HG03432 (cell line): ENCODE results near the gene KCTD15.

ENCODE experiments used
- ATAC-seq: cut with Tn5 transposase; IDR thresholded peaks from one replicate; pipeline ENCODE4 v1.9.1; 2021; ENCODE audit warnings: mild to moderate bottlenecking, moderate library complexity; ENCODE audit not compliant: unreplicated experiment

KCTD15 gene, protein sequence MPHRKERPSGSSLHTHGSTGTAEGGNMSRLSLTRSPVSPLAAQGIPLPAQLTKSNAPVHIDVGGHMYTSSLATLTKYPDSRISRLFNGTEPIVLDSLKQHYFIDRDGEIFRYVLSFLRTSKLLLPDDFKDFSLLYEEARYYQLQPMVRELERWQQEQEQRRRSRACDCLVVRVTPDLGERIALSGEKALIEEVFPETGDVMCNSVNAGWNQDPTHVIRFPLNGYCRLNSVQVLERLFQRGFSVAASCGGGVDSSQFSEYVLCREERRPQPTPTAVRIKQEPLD

DNA sequence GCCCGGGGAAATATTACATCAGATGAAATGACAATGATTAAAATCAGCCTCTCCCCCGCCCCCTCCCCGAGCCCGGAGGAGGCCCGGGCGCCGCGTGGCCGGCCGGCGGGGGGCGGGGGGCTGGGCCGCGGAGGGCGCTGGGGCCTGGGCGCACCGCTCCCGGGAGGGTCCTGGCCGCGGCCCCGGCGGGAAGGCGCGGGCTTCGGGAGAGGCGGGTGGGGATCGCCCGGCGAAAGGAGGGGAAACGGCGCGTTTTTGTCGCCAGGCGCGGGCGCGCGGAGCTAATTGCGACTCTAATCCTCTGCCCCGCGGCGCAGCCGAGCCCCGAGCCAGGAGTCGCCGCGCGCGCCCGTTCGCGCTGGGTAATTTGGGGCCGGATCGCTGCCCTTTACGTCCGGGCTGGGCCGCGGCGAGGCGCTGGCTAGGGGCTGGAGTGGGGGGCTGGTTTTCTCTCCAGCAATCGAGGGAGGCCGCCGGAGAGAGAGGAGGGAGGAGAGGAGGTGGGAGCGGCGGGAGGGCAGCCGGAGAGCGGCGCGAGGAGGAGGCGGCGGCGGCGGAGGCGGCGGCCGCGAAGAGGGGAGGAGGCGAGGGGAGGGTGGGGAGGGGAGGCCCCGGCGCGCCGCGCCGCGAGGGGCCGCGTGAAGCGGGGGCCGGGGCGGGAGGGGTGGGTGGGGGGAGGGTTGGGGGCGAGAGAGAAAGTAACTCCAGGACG lies at the start of gene KCTD15:
KCTD15 (plus strand) TSS at position 707 of the 712 bp plus-strand sequence. CDS start 3,585 bp downstream, outside the sequence.
- ATAC-seq = no peak

DNA sequence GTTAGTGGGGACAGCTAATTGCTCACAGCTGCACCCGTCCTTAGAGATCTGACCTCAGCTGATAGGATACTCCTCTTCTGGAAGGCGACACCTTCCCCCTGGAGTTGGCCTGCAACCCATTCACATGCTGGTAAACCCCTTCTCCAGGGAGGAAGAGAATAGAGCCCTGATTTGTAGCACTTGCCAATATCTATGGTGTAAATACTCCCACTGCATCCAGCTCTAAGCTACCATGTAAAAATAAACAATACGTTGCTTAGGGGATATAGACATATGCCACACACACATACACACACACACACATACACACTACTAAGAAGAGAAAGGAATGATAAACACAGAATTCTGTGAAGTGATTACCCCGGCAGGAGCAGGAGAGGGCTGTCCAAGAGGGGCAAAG lies 49.4 kb upstream of the KCTD15 start:
- ATAC-seq = no peak

DNA sequence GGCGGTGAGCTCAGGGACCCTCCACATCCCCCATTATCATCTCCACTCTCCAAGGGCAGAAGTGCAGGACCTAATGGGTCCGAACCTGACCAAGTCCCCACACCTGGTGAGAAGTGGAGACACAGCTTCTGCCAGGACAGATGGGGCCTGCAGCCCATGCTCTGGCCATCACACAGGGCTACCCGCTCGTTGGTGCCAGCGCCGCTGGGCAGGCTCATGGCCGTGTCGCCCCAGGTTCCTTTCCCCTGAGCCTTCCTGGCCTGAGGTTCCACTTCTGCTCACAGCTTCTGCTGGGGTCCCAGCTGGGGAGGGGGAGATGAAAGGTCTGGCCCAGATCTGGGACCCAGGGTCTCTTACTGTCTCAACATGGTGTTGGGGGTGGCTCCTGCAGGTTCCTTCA lies 48.4 kb upstream of the KCTD15 start:
- no peak for ATAC-seq

DNA sequence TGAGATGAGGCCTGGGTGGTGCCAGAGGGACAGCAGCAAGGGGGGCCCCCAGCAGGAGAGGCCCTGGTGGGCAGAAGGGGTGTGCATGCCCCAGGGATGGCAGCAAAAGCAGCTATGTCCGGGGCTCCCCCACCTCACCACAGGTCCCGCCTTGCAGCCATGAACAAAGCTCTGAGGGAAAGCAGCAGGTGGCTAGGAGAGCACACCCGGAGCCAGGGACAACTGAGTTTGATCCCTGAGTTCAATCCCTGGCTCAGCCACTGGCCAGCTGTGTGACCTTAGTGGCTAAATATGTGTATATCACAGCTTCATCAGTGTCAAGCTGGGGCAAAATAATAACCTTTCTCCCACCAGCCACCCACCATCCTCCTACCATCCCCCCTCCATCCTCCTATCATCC lies 47.7 kb upstream of the KCTD15 start:
- ATAC-seq = no peak

DNA sequence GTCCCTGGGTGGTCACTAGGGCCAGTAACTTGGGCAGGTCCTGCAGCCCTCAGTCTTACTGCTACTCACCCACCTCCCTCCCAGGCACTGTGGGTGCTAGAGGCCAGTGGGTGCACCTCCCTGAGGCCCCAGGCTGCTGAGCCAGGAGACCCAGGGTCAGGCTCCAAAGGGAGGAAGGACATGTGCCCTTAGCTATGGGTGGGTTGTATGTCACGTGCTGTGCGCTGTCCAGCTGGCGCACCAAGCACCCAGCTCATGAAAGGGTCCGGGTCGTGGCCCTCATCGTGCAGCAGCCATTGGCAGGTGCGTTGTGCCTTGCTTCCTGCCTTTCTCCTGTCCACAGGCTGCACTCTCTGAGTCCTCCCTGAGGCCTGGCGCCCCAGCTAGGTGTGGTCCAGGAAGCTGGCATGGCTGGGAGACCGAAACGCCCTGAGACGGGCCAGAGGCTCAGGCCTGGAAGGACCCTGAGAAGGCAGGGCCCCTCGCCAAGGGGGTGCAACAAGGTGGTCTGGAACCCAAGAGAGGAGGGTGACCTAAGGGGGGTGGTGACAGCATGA lies 47.0 kb upstream of the KCTD15 start:
- ATAC-seq = no peak

DNA sequence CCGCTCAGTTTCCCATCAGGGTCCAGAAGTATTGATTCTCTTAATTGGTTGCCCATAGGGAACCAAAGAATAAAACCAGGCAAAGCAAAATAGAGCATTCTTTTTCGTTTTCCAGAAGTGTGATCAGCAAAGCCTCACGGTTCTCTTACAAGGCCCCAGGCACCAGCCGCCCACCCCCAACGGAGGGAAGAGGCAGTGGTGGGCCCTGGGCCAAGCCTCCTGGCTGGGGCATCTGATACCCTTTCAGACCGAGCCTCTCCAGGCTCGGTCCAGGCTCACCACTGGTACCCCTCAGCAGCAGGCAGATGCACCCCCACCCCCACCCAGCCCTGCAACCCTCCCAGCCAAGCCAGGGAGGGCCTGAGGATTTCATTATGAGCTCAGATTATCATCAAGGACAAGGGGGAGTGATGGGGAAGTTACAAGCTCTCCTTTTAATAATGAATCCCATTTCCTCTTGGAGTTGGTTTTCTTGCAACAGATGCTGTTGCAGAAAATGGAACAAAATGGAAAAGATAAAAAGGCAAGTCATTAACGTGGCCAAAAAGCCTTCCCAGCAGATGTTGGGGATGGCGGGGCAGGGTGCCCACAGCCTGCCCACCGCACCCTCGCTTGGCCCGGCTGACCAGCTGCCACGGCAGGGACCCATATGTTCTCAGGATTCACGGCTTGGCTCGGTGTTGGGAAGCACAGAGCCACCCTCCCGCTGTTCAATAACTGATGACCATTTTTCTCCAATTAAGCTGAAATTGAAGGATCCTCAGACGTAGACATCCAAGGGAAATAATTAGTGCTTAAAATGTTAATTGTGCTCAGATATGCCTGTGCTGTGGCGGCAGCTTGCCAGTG lies 45.9 kb upstream of the KCTD15 start:
- ATAC-seq = no peak

DNA sequence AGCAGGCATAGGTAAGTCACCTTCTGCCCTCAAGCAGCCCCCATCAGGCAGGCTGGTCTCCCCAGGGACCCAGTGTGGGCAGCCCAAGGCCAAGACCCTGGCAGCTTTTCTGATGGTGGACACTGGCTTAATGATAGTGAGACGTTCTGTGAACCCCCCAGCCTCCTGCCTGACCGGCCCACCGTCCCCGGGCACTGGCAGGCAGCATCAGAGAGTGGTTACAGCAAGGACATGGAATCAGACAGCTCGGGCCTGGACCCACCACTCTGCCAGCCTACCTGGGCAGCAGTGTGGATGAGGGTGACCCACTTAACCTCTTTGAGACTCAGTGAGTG lies 45.3 kb upstream of the KCTD15 start:
- ATAC-seq = no peak

DNA sequence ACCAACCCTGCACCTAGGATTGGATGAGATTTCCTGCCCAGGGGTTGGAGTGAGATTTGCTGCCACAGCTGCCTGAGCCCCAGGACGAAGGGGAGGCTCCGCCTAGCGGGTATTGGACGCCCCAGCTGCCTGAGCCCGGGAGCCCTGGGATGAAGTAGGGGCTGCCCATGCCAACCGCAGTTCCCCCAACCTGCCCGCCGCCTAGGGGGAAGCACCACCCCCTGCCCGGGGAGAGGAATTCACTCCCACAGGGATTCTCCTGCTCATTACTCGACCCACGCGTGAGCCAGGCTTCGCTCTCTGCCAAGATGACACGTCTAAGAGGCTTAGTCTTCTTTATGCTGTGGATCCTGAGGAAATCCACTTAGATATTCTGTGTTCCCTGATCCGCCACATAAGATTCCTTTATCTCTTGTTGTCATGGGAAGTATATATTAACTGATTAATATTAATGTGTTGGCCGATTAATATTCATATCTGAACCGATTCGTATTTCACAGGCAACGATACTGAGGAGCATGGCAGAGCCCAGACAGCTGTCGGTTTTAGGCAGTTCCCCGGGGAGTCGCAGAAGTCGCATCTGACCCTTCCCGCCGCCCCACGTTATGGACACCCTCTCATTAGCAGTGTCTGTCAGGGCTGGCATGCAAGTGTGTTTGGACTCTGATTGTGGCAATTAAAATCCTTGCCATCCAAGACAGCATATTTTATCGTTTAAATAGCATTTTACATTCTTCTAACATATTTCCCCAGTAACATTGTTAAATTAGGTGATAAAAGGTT lies 44.5 kb upstream of the KCTD15 start:
- ATAC-seq = no peak

DNA sequence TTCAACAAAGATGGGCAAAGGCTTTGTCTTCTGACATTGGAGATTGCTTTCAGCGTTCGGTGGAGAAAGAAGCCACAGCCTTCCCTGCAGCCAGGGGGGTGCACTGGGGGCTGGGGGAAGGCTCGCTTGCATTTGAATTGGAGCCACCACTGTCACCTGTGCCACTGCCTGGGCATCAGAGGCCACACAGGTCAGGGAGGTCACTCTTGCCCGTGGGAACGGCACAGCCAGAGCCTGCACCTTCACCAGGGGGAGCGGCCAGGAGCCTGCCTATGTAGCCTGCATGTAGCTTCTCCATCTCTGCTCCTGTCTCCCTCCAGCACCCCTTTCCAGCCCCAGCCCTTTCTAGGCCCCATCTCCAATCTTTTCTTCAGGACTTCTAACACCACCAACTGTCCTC lies 43.7 kb upstream of the KCTD15 start:
- ATAC-seq = no peak

DNA sequence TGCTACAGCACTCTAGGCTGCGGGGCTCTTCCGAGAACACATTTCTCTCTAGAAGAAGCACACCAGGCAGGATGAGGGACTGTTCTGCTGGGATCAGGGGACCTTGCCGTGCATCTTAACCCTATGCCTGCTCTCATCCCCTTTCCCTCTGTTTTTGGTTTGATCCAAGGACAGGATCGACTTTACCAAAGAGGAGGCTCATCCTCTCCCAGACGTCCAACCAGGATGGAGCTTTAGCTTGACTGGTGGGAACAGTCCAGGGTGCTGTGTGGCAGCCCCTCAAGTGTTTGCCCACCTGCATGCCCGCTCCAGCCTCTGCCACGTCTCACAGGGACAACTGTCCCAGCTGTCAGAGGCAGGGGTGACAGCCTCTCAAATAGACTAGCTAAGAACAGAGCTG lies 42.3 kb upstream of the KCTD15 start:
- ATAC-seq = no peak

DNA sequence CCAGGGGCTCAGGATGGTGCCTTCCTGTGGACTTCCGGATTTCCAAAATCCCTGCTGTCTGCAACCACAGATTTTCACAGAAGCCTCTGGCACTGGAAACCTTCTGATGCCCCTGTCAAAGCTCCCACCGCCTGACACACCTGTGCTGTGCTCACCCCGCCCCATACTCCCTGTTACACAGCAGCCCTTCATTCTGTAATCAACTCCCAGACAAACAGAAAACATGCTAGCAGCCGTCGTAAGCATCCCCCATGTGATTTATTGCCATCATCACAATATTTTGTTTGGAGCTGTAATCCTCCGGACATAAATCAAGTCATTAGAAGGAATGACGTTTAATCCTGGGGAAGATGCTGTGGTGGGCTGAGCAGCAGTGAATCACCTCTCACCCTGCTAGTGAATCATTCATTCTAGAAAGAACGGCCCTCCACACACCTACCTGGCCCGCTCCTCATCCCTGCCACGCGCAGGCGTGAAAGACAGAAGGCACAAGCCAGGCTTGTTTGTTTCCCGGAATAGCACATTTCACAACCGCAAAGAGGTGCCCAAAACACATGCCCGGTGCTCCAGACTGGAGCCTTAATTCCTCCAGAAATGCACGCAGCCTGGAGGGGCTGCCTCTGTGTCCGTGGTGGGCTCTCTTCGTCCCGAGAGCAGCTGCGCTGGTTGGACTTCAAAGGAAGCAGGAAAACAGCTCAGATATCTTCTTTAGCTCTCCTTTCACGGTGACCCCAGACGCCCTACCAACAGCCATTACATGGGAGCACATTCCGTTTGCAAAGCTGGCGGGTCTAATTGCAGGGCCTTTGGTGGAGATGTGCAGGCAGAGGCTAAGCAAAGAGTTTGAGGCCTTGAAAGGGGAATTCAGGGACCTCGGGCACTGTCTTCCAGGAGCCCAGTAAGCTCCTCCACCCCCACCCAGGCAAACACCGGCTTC lies 41.3 kb upstream of the KCTD15 start:
- ATAC-seq = no peak

DNA sequence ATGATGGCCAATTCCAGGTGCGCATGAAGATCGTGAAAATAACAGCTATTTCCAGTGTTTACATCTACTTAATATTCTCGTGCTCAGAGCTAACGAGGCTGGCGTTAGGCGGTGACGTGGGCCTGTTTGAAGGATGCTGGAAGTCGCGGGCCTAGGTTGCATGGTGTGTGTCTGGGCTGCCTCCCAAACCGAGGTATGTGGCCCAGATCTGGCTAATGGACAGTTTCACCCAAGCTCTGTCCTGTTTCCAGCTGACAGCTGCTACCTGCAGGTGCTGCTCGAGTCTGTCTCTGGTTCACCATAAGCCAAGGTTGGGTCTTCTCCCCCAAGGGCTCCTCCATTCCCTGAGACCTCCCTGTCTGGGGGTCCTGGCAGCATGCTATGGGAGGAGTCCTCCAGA lies 40.5 kb upstream of the KCTD15 start:
- ATAC-seq = no peak

DNA sequence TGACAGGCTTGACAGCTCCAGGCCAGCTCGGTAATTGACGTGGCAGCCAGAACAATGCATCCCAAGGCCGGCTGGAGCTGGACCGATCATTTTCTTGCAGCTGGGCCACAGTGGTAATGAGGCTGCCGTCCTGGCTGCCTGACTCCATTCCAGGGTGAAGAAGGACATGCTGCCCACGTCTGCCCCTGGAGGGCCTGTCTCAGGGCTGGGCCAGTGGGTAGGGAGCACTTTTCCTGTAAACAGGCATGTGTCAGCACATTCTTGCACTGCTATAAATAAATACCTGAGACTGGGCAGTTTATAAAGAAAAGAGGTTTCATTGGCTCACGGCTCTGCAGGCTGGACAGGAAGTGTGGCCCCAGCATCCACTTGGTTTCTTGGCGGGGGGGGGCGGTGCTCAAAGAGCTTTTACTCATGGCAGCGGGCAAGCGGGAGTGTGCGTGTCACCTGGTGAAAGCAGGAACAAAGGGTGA lies 38.1 kb upstream of the KCTD15 start:
- no peak for ATAC-seq

DNA sequence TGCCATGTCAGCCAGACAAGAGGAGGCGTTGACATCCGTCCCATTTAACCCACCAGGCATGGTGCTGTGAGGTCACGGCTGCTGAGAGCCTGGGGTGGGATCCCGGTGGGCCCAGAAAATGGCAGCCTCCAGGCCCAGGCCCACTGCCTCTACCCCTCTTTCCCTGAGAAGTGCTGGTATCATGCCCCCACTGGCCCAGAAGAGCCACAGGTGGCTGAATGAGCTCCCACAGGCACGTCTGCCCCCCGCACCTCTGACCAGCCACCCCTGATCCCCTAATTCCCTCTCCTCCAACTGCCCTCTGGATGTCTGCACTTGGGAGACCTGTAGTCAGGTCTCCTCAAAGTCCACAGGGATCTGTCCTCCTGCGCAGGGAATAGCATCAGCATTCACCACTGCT lies 37.3 kb upstream of the KCTD15 start:
- ATAC-seq = no peak

DNA sequence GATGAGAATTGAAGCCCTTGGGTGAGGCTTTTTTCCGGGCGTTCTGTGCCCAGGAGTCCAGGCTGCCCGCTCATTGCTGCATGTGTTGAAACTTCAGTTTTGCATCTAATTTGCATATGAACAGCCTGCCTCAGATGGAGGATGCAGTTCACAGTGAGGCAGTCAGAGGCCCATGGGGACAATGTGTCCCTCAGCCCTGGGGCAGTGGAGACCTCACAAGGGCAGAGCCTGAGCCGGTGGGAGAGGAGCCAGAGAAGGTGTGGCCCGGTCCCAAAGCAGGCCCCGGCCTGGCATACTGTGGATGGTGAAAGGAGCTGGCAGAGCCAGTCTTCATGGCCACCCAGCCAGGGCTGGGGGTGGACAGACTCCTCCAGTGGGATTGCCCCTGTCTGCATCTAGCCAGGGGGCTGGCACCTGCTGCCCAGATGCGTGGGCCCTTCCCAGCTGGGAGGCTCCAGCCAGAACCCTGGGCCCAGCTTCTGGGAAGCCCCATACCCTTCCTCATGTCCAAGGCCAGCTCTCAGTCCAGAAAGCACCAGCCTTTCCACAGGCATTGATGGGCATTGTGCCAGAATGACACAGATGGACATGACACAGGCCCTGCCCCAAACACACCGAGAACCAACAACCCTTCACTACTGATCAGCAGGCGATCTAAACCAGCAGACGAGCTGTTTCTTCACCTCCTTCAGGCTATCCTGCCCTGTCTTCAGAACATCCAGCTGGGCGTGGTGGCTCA lies 32.9 kb upstream of the KCTD15 start:
- no peak for ATAC-seq

DNA sequence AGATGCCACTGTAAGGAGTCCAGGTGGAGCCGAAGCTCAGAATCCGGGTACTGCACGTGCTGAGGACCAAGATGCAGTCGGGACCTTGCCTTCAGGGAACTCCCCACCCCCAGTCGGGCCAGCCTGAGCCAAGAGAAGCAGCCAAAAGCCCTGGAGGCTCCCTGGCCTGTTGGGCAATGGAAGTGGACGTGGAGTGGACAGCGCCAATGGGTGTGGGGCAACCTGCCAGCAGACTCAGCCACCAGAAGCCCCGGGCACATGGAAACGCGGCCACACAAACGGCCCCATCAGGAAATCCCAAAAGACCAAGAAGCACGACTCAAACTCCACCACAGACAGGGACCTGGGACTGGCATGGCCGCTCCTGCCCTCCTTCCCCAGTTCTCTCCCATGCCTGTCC lies 30.0 kb upstream of the KCTD15 start:
- ATAC-seq = no peak

DNA sequence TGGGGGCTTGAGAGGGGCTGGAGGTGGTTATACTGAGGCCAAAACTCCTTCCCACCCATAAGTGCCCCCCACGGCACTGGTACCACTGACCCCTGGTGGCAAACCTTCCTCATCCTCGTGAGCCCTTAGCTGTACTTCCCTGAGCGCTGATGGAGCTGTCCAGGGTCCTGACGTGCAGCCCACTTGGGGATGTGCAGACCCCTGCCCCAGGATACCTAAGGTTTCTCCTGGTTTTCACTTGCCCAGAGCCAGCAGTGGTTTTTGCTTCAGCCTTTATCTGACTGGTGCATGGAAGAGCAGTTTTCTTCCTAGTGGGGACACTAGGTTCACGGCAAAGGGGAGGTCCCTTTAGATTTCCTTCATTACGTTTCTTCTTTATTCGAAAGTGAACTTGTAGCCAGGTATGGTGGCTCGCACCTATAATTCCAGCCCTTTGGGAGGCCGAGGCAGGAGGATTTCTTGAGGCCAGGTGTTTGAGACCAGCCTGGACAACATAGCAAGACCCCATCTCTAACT lies 28.7 kb upstream of the KCTD15 start:
- no peak for ATAC-seq

DNA sequence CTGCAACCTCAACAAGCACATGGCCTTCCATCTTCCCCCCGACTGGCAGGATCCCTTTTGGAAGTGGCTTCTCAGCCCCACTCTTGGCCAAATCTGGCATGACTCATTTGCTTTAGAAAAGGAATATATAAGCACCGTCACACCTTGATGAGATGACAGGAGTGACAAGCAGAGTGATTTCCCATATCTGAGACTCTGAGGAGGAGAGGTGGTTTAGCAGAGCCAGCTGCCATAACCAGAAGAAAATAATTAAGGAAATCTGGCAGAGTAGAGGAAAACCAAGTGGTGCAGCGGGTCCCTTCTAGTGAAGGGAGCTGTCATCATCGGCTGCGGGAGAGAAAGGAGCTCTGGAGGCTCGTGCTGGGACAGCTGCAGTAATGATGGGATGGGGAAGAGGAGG lies 27.5 kb upstream of the KCTD15 start:
- ATAC-seq = no peak

DNA sequence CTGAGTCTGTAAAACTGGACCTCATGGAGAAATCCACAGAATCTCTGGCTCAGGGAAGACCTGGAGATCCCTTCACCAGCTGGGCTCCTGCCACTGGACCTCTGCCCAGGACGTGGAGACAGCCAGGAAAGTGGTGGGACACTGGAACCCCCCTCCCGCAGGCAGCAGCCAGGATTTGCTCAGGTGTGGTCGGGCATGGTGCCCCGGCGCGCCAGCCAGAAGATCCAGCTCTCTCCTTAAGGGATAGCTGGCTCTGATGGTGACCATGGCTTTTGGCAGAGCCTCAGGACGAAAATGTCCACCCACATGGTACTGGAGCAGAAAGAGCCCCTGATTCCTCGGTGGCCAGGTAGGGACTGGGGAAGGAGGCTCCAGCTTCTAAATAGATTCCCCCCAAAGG lies 26.6 kb upstream of the KCTD15 start:
- ATAC-seq = no peak
